ENCODE results near the gene PAK5.
A peak's percentile ranks its signal among the peaks of the same experiment; 100 is the strongest.

Gene PAK5

DNA sequence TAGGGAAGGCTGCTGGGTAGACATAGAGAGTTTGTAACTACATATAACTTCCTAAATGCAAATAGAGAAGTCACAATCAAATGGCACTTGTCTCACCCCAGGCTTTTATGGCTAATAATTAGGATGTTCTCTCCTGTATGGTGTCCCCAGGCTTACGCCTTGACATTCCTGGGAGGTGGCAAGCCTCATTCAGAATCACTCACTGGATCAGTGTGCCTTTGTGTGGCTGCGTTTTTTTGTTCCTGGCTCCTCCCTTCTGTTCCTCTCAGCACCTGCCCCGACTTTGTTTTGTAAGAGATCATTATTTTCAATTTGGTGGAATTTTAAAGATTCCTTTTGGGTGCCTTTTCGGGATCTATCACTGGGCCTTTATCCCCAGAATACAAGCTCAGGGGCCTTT, 318.8 kb downstream of the PAK5 start:
- TF ChIP-seq, protein P1, sequence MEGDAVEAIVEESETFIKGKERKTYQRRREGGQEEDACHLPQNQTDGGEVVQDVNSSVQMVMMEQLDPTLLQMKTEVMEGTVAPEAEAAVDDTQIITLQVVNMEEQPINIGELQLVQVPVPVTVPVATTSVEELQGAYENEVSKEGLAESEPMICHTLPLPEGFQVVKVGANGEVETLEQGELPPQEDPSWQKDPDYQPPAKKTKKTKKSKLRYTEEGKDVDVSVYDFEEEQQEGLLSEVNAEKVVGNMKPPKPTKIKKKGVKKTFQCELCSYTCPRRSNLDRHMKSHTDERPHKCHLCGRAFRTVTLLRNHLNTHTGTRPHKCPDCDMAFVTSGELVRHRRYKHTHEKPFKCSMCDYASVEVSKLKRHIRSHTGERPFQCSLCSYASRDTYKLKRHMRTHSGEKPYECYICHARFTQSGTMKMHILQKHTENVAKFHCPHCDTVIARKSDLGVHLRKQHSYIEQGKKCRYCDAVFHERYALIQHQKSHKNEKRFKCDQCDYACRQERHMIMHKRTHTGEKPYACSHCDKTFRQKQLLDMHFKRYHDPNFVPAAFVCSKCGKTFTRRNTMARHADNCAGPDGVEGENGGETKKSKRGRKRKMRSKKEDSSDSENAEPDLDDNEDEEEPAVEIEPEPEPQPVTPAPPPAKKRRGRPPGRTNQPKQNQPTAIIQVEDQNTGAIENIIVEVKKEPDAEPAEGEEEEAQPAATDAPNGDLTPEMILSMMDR (IDR thresholded peaks at IDR 0.05; ENCODE audit: low read depth, low read length, missing control alignments): no peak
- no peak overlapping the region for H3K4me3 ChIP-seq (replicated peaks; ENCODE audit: low read depth, low read length)
- no peak for DNase-seq (ENCODE audit: extremely low read depth, low read depth)

GRCh38 chr20:9518576-9519175, 320.2 kb downstream of the PAK5 start:
- H3K4me3 ChIP-seq (replicated peaks; ENCODE audit: low read depth, low read length): no peak overlapping the region
- DNase-seq (ENCODE audit: extremely low read depth, low read depth): no peak
- TF ChIP-seq, protein P1 (IDR thresholded peaks at IDR 0.05; ENCODE audit: low read depth, low read length, missing control alignments): no peak

GRCh38 chr20:9517297-9518162, 321.3 kb downstream of the PAK5 start:
- TF ChIP-seq, protein P1 (IDR thresholded peaks at IDR 0.05; ENCODE audit: low read depth, low read length, missing control alignments): no peak
- no peak for DNase-seq (ENCODE audit: extremely low read depth, low read depth)
- no peak overlapping the region for H3K4me3 ChIP-seq (replicated peaks; ENCODE audit: low read depth, low read length)

DNA sequence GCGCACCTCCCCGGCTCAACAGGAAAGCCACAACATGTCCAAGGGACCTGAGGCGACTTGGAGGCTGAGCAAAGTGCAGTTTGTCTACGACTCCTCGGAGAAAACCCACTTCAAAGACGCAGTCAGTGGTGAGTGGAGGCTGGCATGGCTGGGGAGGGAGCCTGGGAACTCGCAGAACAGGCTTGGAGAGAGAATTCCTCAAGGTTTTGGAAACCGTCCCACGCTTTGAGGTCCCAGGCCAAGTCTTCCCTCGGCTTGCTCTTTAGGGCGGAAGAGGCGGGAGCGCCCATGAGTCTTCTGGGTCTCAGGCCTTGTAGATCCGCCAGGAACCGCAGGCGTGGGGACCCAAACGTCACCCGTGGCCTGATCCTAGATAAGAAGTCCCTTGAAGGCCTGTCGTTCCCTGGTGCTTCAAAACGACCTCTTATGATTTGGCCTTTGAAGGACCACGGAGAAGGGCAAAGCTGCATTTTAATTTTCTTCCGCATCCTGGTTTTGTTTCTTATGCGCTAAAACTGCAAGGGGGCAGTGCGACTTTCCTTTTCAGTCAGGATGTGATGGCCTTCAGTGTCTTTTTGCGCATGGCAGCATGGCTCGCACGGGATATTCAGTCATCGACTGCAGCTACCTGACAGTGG, 322.5 kb downstream of the PAK5 start:
- DNase-seq (ENCODE audit: extremely low read depth, low read depth): no peak
- 0 out of 2 replicates have a peak overlapping the region, but pooled peaks have one; percentile 1 for H3K4me3 ChIP-seq (replicated peaks; ENCODE audit: low read depth, low read length)
- TF ChIP-seq, protein P1 (IDR thresholded peaks at IDR 0.05; ENCODE audit: low read depth, low read length, missing control alignments): no peak

- no peak for DNase-seq (ENCODE audit: extremely low read depth, low read depth)
- H3K4me3 ChIP-seq (replicated peaks; ENCODE audit: low read depth, low read length): no peak overlapping the region
- TF ChIP-seq, protein P1 (IDR thresholded peaks at IDR 0.05; ENCODE audit: low read depth, low read length, missing control alignments): no peak
Measured at GRCh38 chr20:9515741-9516233, 323.1 kb downstream of the PAK5 start.

GRCh38 chr20:9515214-9515585, 323.7 kb downstream of the PAK5 start:
- no peak overlapping the region for H3K4me3 ChIP-seq (replicated peaks; ENCODE audit: low read depth, low read length)
- DNase-seq (ENCODE audit: extremely low read depth, low read depth): no peak
- TF ChIP-seq, protein P1 (IDR thresholded peaks at IDR 0.05; ENCODE audit: low read depth, low read length, missing control alignments): no peak
